Aorta (tissue), 5 donors: ENCODE results near the gene ANKRD11. TPM values are rescaled to one million over a fixed set of nuclear protein-coding genes. Genes with fewer than 3 reads are reported as not detected.
A peak's percentile ranks its signal among the peaks of the same experiment; 100 is the strongest.

Experiments used
- ATAC-seq: fragments of 200-7000 bp; cut with Tn5 transposase; one replicate; pipeline ENCODE4 v1.9.1; 2022; ENCODE audit warnings: moderate library complexity; ENCODE audit not compliant: low FRiP score
- DNase-seq, 2 donors: peaks; one replicate each; pipeline ENCODE4 v3.0.0-alpha.2; 2020
- H3K27ac ChIP-seq, 2 donors: one replicate each; pipeline ENCODE4 v1.5.1; 2013; ENCODE audit warnings: low read length in 2 of 2, mild to moderate bottlenecking in 2 of 2, moderate library complexity in 2 of 2, control low read depth in 1 of 2, inconsistent platforms in 1 of 2, low read depth in 1 of 2
- H3K27me3 ChIP-seq, 2 donors: one replicate each; pipeline ENCODE4 v1.6.1; 2013; ENCODE audit warnings: control low read depth in 1 of 2, low read length in 1 of 2, mild to moderate bottlenecking in 1 of 2, moderate library complexity in 1 of 2; ENCODE audit not compliant: insufficient read depth in 2 of 2, control insufficient read depth in 1 of 2
- H3K36me3 ChIP-seq, 2 donors: one replicate each; pipeline ENCODE4 v1.6.1; 2013; ENCODE audit warnings: control low read depth in 1 of 2, low read length in 1 of 2, mild to moderate bottlenecking in 1 of 2; ENCODE audit not compliant: insufficient read depth in 2 of 2, control insufficient read depth in 1 of 2
- H3K4me1 ChIP-seq, 2 donors: one replicate each; pipeline ENCODE4 v1.6.1; 2013; ENCODE audit warnings: low read length in 2 of 2, control low read depth in 1 of 2, mild to moderate bottlenecking in 1 of 2, moderate library complexity in 1 of 2; ENCODE audit not compliant: insufficient read depth in 2 of 2, control insufficient read depth in 1 of 2
- H3K4me3 ChIP-seq, 2 donors: one replicate each; pipeline ENCODE4 v1.5.1; 2013; ENCODE audit warnings: low read length in 2 of 2, control low read depth in 1 of 2, mild to moderate bottlenecking in 1 of 2
- H3K9me3 ChIP-seq: one replicate; pipeline ENCODE4 v1.6.1; 2013; ENCODE audit warnings: mild to moderate bottlenecking, low read length; ENCODE audit not compliant: control insufficient read depth
- WGBS, 2 donors: extraction: QIAGEN DNeasy Blood & Tissue Kit; methylation state at CpG; one replicate each; pipeline ENCODE4 v1.1.7; 2013; 5-methylcytosine and 5-hydroxymethylcytosine counted together
- intact Hi-C, 2 donors: fragments of 100-400 bp; cut with DNase I; formaldehyde crosslinking; loops; one replicate each; pipeline versions ENCODE4 v1.14.2 to v1.15.0; 2022
- polyA plus RNA-seq, 2 donors: library from polyadenylated mRNA; stranded (reverse); fragments of 200-250 nt; gene quantifications; one replicate each; pipeline ENCODE4 v1.2.3, GENCODE V29; 2013
- total RNA-seq, 2 donors: library from RNA; stranded (reverse); fragmentation: NEBNext Ultra II Directional; extraction: Animal tissue kit (Norgen Biotek cat#: 25700); gene quantifications; one replicate each; pipeline ENCODE4 v1.2.1, GENCODE V29; 2021
- donor health status: healthy with polysubstance abuse.
- donor health status: Bipolar disorder and iron deficiency.
- donor health status: DM: no; HTN: no; CAD: no.
- donor health status: DM: no; HTN: no; CAD: no.
- donor health status: DM: yes; HTN: yes; CAD: no.

The ANKRD11 gene
- total and polyA plus RNA-seq, 4 donors: 34.6 to 139 (median 90.1) TPM

GRCh38 chr16:89478576-89479221 lies 11.7 kb downstream of the ANKRD11 start:
- H3K4me3 ChIP-seq: no peak overlapping the region
- ATAC-seq: no peak
- H3K9me3 ChIP-seq: no peaks in the 10 kb centered on the region
- DNase-seq: no peak
- intact Hi-C loops: no loop called here
- no peaks in the 10 kb centered on the region for H3K36me3 ChIP-seq
- H3K4me1 ChIP-seq: peaks cover 0 to 3% of the 10 kb centered on the region in 2 donors
- WGBS, 2 donors: 78 to 82% methylated on average over 14 of the region's 14 CpGs
- H3K27me3 ChIP-seq: no peaks in the 10 kb centered on the region
- peak overlapping the region in 1 of 2 donors; percentile 6 for H3K27ac ChIP-seq

GRCh38 chr16:89476811-89477261 lies 13.5 kb downstream of the ANKRD11 start:
- ATAC-seq (no peak), DNase-seq (no peak)
- Histone ChIP-seq H3K27me3 (no peaks in the 10 kb centered on the region), H3K4me1 (peaks cover 0 to 2% of the 10 kb centered on the region in 2 donors), H3K27ac (no peak overlapping the region), H3K4me3 (no peak overlapping the region), H3K36me3 (no peaks in the 10 kb centered on the region), H3K9me3 (no peaks in the 10 kb centered on the region)
- intact Hi-C loops: no loop called here
- 87 to 92% methylated on average over 10 of the region's 10 CpGs for WGBS, 2 donors

- Histone ChIP-seq H3K4me3 (no peak overlapping the region), H3K27ac (no peak overlapping the region), H3K9me3 (no peaks in the 10 kb centered on the region), H3K27me3 (no peaks in the 10 kb centered on the region), H3K4me1 (peaks cover 0 to 3% of the 10 kb centered on the region in 2 donors), H3K36me3 (no peaks in the 10 kb centered on the region)
- ATAC-seq (no peak), DNase-seq (no peak)
- 87 to 91% methylated on average over 5 of the region's 5 CpGs for WGBS, 2 donors
- intact Hi-C loops: no loop called here
These were observed 14.0 kb downstream of the ANKRD11 start for GRCh38 chr16:89476379-89476778.

- Histone ChIP-seq H3K4me1 (peaks cover 0 to 3% of the 10 kb centered on the region in 2 donors), H3K36me3 (no peaks in the 10 kb centered on the region), H3K9me3 (no peaks in the 10 kb centered on the region), H3K27me3 (no peaks in the 10 kb centered on the region), H3K4me3 (no peak overlapping the region), H3K27ac (no peak overlapping the region)
- DNase-seq (no peak), ATAC-seq (no peak)
- intact Hi-C loops: no loop called here
- WGBS, 2 donors: 58 to 67% methylated on average over 5 of the region's 5 CpGs
These were observed 15.2 kb downstream of the ANKRD11 start for GRCh38 chr16:89475144-89475543.

- H3K9me3 ChIP-seq: no peaks in the 10 kb centered on the region
- peaks cover 0 to 3% of the 10 kb centered on the region in 2 donors for H3K4me1 ChIP-seq
- H3K27ac ChIP-seq: no peak overlapping the region
- ATAC-seq: no peak
- no peaks in the 10 kb centered on the region for H3K27me3 ChIP-seq
- DNase-seq: peak in 1 of 2 donors; percentile 42
- 86 to 89% methylated on average over 9 of the region's 9 CpGs for WGBS, 2 donors
- intact Hi-C loops: no loop called here
- no peaks in the 10 kb centered on the region for H3K36me3 ChIP-seq
- no peak overlapping the region for H3K4me3 ChIP-seq
These were observed 16.5 kb downstream of the ANKRD11 start for GRCh38 chr16:89473791-89474414.

- WGBS, 2 donors: 83 to 93% methylated on average over 7 of the region's 7 CpGs
- intact Hi-C loops: no loop called here
- H3K4me1 ChIP-seq: peaks cover 0 to 3% of the 10 kb centered on the region in 2 donors
- ATAC-seq: no peak
- no peaks in the 10 kb centered on the region for H3K36me3 ChIP-seq
- DNase-seq: no peak
- H3K9me3 ChIP-seq: no peaks in the 10 kb centered on the region
- H3K27ac ChIP-seq: no peak overlapping the region
- H3K4me3 ChIP-seq: no peak overlapping the region
- no peaks in the 10 kb centered on the region for H3K27me3 ChIP-seq
These were observed 17.1 kb downstream of the ANKRD11 start for GRCh38 chr16:89473136-89473712.

- peaks cover 0 to 3% of the 10 kb centered on the region in 2 donors for H3K4me1 ChIP-seq
- ATAC-seq: no peak
- DNase-seq: peak in 1 of 2 donors; percentile 11
- H3K27me3 ChIP-seq: no peaks in the 10 kb centered on the region
- H3K4me3 ChIP-seq: no peak overlapping the region
- 91 to 93% methylated on average over 2 of the region's 2 CpGs for WGBS, 2 donors
- no peaks in the 10 kb centered on the region for H3K9me3 ChIP-seq
- H3K27ac ChIP-seq: no peak overlapping the region
- H3K36me3 ChIP-seq: no peaks in the 10 kb centered on the region
- intact Hi-C loops: no loop called here
These were observed 17.7 kb downstream of the ANKRD11 start for GRCh38 chr16:89472711-89473075.

GRCh38 chr16:89467382-89467781 lies 23.0 kb downstream of the ANKRD11 start:
- H3K27me3 ChIP-seq: no peaks in the 10 kb centered on the region

GRCh38 chr16:89466920-89467319 lies 23.4 kb downstream of the ANKRD11 start:
- ATAC-seq: no peak
- no peaks in the 10 kb centered on the region for H3K9me3 ChIP-seq
- H3K36me3 ChIP-seq: no peaks in the 10 kb centered on the region
- H3K27ac ChIP-seq: no peak overlapping the region
- peaks cover 0 to 2% of the 10 kb centered on the region in 2 donors for H3K4me1 ChIP-seq
- no peaks in the 10 kb centered on the region for H3K27me3 ChIP-seq
- intact Hi-C loops: no loop called here
- WGBS, 2 donors: 96 to 99% methylated on average over 5 of the region's 5 CpGs
- no peak for DNase-seq
- no peak overlapping the region for H3K4me3 ChIP-seq

More at GRCh38 chr16:89467382-89467781, 23.0 kb downstream of the ANKRD11 start:
- 84 to 91% methylated on average over 7 of the region's 7 CpGs for WGBS, 2 donors
- peaks cover 0 to 3% of the 10 kb centered on the region in 2 donors for H3K4me1 ChIP-seq
- no peak overlapping the region for H3K27ac ChIP-seq
- ATAC-seq: no peak
- no peak for DNase-seq
- H3K4me3 ChIP-seq: no peak overlapping the region
- H3K9me3 ChIP-seq: no peaks in the 10 kb centered on the region
- intact Hi-C loops: no loop called here
- H3K36me3 ChIP-seq: no peaks in the 10 kb centered on the region
